ENCODE measurements around the gene CD300E.
A peak's percentile ranks its signal among the peaks of the same experiment; 100 is the strongest.
"Not testable (repeated sequence)": the region's sequence is repeated elsewhere in the genome, so short reads cannot be mapped to it uniquely, and the experiment has no call there.

Gene CD300E

DNA sequence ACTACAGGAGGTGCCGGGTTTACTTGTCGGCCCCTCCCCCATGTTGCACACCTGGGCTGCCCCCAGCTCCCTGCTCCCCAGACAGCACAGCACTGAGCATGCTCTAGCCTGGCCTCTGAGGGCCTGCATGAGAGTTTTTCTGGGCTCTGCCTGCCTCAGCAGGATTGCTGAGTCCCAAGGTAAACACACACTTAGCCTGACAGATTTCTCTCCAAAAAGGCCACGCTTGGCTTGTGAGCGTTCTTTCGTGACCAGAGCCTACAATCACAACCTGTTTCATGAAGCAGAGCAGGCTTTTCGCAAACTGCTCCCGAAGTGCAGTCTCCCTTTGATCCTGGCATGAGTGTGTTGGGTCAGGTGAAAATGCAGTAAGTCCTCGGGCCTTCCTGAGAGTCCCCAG lies 9.8 kb upstream of the CD300E start:
- no peak for DNase-seq

GRCh38 chr17:74632617-74633016 lies 9.1 kb upstream of the CD300E start:
- no peak for DNase-seq

GRCh38 chr17:74631468-74632450 lies 8.2 kb upstream of the CD300E start:
- no peak for DNase-seq

- not testable (repeated sequence) for DNase-seq
These were observed 6.7 kb upstream of the CD300E start for GRCh38 chr17:74630251-74630650.

- DNase-seq = no peak
These were observed 2.1 kb upstream of the CD300E start for GRCh38 chr17:74625661-74626060.

GRCh38 chr17:74624131-74624530 lies 593 bp upstream of the CD300E start:
- DNase-seq = no peak

GRCh38 chr17:74619077-74619673 lies 4.4 kb downstream of the CD300E start:
- no peak for DNase-seq

GRCh38 chr17:74618451-74618850 lies 5.1 kb downstream of the CD300E start:
- no peak for DNase-seq

- no peak for DNase-seq
These were observed 6.8 kb downstream of the CD300E start for GRCh38 chr17:74616696-74617095.

- DNase-seq = no peak
These were observed 11.5 kb downstream of the CD300E start for GRCh38 chr17:74612046-74612445.

DNA sequence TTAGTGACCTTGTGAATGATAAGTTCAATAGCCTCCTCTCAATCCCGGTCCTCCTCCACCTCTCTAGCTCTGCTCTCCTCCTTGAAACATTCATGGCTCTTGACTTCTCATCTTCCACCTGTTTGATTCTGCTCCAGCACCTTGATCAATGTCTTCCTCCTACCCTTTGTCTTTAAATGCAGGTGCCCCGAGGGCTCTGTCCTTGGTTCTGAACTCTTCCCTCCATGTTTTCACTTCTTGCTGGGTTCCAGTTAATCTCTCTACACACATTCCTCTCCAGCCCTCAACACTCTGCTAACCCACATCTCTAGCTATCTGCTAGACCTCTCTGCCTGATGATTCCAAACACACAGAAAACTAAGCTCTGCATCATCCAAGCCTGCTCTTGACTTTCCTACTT lies 13.4 kb downstream of the CD300E start:
- no peak for DNase-seq

- no peak for DNase-seq
These were observed 15.0 kb downstream of the CD300E start for GRCh38 chr17:74608511-74608910.

- no peak for DNase-seq
These were observed 16.3 kb downstream of the CD300E start for GRCh38 chr17:74607221-74607620.

GRCh38 chr17:74606050-74606449 lies 17.5 kb downstream of the CD300E start:
- DNase-seq = no peak

DNA sequence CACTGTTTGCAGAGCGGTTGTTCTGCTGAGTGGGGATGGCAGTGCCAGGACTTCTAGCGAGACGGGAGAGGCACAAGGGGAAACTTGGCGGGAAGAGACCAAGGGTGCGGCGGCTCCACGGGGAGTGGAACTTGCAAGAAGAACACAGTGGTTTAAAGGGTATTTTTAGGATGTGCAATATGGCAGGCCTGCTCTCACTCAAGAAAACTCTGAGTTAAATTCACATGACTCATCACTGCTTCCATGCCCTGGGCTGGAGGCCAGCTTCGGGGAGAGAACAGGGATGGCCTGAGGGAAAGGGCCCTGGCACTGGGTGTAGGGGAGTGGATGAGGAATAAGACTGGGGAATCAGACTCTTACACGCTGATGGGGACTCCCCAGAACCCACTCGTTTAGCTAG lies 18.2 kb downstream of the CD300E start:
- DNase-seq = no peak

DNA sequence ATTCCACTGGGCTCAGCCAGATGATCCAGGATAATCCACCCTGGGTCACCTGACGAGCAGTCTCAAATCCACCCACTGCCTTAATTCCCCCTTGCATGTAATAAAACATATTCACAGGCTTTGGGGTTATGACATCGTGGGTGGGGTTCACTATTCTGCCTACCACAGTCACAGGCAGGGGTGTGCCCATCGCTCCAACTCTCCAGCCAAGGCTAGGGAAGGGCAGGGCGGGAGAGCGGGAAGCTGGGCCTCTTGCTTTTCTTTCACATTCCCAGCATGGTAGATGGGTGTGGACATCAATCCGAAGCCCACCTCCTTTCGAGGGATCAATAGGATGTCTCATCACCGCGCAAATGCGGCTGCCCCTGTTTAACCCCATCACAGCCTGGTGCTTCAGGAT lies 18.8 kb downstream of the CD300E start:
- DNase-seq = no peak

DNA sequence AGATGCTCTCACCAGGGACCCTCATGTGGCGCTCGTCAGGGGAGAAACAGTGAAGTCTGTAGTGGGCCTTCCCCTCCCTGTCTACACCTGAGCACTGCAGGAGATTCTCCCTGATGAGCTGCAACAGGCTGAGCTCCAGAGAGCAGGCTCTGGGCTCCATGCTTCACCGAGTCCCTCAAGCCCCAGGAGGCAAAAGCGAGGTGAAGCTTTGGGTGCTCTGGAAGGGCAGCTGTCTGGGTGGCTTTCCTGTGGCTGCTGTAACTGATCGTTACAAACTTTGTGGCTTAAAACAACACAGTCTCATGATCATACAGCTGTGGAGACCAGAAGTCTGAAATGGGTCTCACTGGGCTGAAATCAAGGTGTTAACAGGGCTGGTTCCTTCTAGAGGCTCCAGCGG lies 19.3 kb downstream of the CD300E start:
- no peak for DNase-seq

DNA sequence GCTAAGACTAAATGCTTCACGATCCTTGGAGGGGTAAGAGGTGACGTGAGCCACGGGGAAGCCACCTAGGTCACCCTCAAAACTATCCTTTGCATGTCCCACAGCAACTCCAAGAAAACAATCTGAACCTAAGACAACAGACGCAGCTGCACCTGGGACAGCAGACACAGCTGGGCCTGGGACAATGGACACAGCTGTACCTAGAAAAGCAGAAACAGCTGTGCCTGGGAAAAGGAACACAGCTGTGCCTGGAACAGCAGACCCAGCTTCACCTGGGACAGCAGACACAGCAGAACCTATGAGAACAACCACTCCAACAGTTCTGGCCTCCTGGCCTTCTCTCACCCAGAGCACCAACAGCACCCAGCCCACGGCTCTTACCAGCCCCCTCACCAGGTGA lies 19.8 kb downstream of the CD300E start:
- no peak for DNase-seq

- DNase-seq = peak in 1 of 5 experiments; percentile 26
These were observed 20.4 kb downstream of the CD300E start for GRCh38 chr17:74603037-74603635.

GRCh38 chr17:74601944-74602572 lies 21.5 kb downstream of the CD300E start:
- DNase-seq = peak in 1 of 5 experiments; percentile 16

- DNase-seq = no peak
These were observed 24.0 kb downstream of the CD300E start for GRCh38 chr17:74599448-74599939.

- no peak for DNase-seq
These were observed 24.5 kb downstream of the CD300E start for GRCh38 chr17:74599023-74599399.
